GM12878 (cell line): ENCODE measurements around the gene SRL.

Source experiments
- E2F4 ChIP-seq: IDR thresholded peaks from 2 replicates; pipeline ENCODE4 v1.6.1; 2012; ENCODE audit warnings: low read depth, low read length, improper control_type of control experiment
- EP300 ChIP-seq, 2 experiments: fragments of 150-350 bp in 1 of 2; IDR thresholded peaks; 2 replicates each; pipeline ENCODE4 v1.6.1; 2011 to 2012; ENCODE audit warnings: low read depth in 2 of 2, low read length in 2 of 2, borderline replicate concordance in 1 of 2, improper control_type of control experiment in 1 of 2, inconsistent platforms in 1 of 2; ENCODE audit not compliant: control insufficient read depth in 1 of 2
- SIN3A ChIP-seq: IDR thresholded peaks from 2 replicates; pipeline ENCODE4 v1.6.1; 2012; ENCODE audit warnings: low read depth, low read length, improper control_type of control experiment
- SKIL ChIP-seq: fragments of 450-650 bp; IDR thresholded peaks from 2 replicates; pipeline ENCODE4 v1.6.1; 2017; ENCODE audit warnings: mild to moderate bottlenecking, low read depth, inconsistent platforms; ENCODE audit not compliant: poor library complexity, severe bottlenecking
- ZNF384 ChIP-seq: IDR thresholded peaks from 2 replicates; pipeline ENCODE4 v1.6.1; 2012; ENCODE audit warnings: low read depth, mild to moderate bottlenecking, low read length, improper control_type of control experiment, borderline replicate concordance
- TF ChIP-seq, protein P1 (sequence below): IDR thresholded peaks from 2 replicates; pipeline ENCODE4 v1.6.1; 2012; ENCODE audit warnings: mild to moderate bottlenecking, low read depth, low read length

DNA sequence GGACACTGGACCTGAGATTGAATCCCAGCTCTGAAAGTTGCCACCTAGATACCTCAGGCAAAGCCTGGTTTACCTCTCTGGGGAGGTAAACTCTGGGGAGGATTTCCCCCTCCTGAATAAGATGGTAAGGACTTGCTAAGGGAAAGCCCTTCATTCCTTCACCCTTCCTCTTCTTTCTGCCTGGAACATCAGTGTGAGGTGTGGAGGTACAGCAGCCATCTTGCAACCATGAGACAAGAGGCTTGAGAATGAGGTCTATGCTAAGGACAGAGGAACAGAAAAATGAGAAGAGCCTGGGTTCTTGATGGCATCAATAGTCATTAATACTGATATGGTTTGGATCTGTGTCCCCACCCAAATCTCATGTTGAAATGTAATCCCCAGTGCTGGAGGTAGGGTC, 101.9 kb downstream of the SRL start:
- no peak for TF ChIP-seq EP300 (IDR thresholded peaks at IDR 0.05; ENCODE audit: borderline replicate concordance in 1 of 2, control insufficient read depth in 1 of 2, low read depth in 2 of 2, low read length in 2 of 2)
- TF ChIP-seq, protein P1, sequence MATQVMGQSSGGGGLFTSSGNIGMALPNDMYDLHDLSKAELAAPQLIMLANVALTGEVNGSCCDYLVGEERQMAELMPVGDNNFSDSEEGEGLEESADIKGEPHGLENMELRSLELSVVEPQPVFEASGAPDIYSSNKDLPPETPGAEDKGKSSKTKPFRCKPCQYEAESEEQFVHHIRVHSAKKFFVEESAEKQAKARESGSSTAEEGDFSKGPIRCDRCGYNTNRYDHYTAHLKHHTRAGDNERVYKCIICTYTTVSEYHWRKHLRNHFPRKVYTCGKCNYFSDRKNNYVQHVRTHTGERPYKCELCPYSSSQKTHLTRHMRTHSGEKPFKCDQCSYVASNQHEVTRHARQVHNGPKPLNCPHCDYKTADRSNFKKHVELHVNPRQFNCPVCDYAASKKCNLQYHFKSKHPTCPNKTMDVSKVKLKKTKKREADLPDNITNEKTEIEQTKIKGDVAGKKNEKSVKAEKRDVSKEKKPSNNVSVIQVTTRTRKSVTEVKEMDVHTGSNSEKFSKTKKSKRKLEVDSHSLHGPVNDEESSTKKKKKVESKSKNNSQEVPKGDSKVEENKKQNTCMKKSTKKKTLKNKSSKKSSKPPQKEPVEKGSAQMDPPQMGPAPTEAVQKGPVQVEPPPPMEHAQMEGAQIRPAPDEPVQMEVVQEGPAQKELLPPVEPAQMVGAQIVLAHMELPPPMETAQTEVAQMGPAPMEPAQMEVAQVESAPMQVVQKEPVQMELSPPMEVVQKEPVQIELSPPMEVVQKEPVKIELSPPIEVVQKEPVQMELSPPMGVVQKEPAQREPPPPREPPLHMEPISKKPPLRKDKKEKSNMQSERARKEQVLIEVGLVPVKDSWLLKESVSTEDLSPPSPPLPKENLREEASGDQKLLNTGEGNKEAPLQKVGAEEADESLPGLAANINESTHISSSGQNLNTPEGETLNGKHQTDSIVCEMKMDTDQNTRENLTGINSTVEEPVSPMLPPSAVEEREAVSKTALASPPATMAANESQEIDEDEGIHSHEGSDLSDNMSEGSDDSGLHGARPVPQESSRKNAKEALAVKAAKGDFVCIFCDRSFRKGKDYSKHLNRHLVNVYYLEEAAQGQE, result no peak
- TF ChIP-seq SKIL, result no peak
- no peak for TF ChIP-seq E2F4
- no peak for TF ChIP-seq SIN3A
- no peak for TF ChIP-seq ZNF384
